Measurements from ENCODE around the gene RAP1GDS1. TPM values are rescaled to one million over a fixed set of nuclear protein-coding genes. Genes with fewer than 3 reads are reported as not detected.
"Not testable (repeated sequence)": the region's sequence is repeated elsewhere in the genome, so short reads cannot be mapped to it uniquely, and the experiment has no call there.

RAP1GDS1 gene
- total and polyA plus RNA-seq, 8 donors = 30.7 to 49.1 (median 35.3) TPM

GRCh38 chr4:98474408-98474844, 213.2 kb downstream of the RAP1GDS1 start:
- Histone ChIP-seq H3K27me3 (no peaks in the 10 kb centered on the region), H3K4me1 (no peaks in the 10 kb centered on the region), H3K36me3 (peaks cover 0 to 3% of the 10 kb centered on the region in 2 donors), H3K9me3 (no peaks in the 10 kb centered on the region), H3K27ac (no peak overlapping the region), H3K4me3 (no peak overlapping the region)
- DNase-seq = no peak
- no peak for TF ChIP-seq CTCF (IDR thresholded peaks at IDR 0.05)
- intact Hi-C loops (cut with DNase I) = loop anchor here in 1 of 2 donors (10.0 kb wide), 1 partner anchor 190 kb away; no protein-coding TSS in a partner anchor
- ATAC-seq = peak; percentile 60

DNA sequence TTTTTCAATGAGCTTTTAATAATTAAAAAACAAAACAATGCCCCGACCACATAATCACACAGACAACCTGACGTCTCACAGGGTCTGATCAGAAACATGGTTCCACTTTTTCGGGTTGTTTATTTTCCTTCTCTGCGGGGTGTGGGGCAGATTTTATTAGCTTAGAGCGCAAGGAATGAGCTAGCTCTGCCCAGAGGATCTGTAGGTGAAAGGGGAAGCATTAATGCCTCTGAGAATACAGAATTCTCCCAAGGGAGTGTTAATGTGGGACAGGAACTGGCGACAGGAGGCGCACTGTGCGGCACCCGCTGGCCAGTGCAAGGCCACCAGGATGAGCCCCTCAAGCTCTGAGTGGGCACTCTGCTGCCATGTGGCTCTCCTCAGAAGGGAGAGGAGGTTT, 215.7 kb downstream of the RAP1GDS1 start:
- DNase-seq = no peak
- no peak for TF ChIP-seq CTCF (IDR thresholded peaks at IDR 0.05)
- Histone ChIP-seq H3K4me3 (no peak overlapping the region), H3K4me1 (no peaks in the 10 kb centered on the region), H3K27ac (no peak overlapping the region), H3K36me3 (peaks cover 0 to 1% of the 10 kb centered on the region in 2 donors), H3K9me3 (no peaks in the 10 kb centered on the region), H3K27me3 (no peaks in the 10 kb centered on the region)
- ATAC-seq = no peak
- intact Hi-C loops (cut with DNase I) = loop anchor here in 1 of 2 donors (10.0 kb wide), 1 partner anchor 188 kb away; no protein-coding TSS in a partner anchor

- not testable (repeated sequence) for H3K36me3 ChIP-seq, H3K27ac ChIP-seq, ATAC-seq, H3K4me3 ChIP-seq, H3K9me3 ChIP-seq, H3K4me1 ChIP-seq, H3K27me3 ChIP-seq, DNase-seq
- intact Hi-C loops (cut with DNase I) = loop anchor here in 1 of 2 donors (10.0 kb wide), 1 partner anchor 185 kb away; no protein-coding TSS in a partner anchor
These were observed 218.4 kb downstream of the RAP1GDS1 start for GRCh38 chr4:98479590-98479989.

DNA sequence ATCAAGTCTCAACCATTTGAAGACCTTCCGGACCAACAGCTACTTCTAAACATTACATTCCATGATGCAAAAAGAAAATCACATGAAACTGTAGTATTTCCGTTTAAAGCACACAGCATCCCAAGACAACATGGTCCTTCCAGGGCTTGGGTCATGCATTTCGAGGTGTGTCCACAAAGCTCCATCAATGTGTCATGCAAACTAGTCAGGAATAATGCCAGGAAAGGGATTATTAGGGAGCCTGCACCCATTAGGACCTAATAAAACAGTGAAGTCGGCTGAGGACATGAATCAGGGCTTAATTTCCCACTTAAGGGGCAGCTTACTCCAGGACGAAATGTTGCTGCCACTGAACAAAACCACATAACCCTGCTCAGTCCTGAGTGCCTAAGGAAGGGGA, 219.4 kb downstream of the RAP1GDS1 start:
- H3K4me1 ChIP-seq = no peaks in the 10 kb centered on the region
- no peak overlapping the region for H3K27ac ChIP-seq
- DNase-seq = no peak
- no peaks in the 10 kb centered on the region for H3K36me3 ChIP-seq
- intact Hi-C loops (cut with DNase I) = no loop called here
- ATAC-seq = no peak
- TF ChIP-seq CTCF (IDR thresholded peaks at IDR 0.05) = no peak
- H3K9me3 ChIP-seq = no peaks in the 10 kb centered on the region
- no peaks in the 10 kb centered on the region for H3K27me3 ChIP-seq
- H3K4me3 ChIP-seq = no peak overlapping the region

DNA sequence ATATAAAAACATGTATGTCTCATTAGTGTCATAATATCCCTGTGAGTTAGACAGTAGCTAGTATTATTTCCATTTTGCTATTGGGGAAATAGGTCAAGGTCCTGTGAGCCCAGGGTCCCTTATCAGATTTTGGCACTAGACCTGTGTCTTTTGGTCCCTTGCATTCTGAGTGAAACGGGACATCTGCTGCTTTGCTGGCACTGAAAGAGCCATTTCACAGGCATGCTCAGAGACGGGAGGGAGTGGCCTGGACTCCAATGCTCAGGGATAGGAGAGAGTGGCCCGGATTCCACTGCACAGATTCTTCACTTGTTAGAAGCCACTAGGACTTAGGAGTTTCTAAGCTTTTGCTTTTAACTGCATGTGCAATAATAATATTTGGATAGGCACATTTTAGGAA, 220.0 kb downstream of the RAP1GDS1 start:
- Histone ChIP-seq H3K27me3 (no peaks in the 10 kb centered on the region), H3K4me3 (no peak overlapping the region), H3K36me3 (no peaks in the 10 kb centered on the region), H3K9me3 (no peaks in the 10 kb centered on the region), H3K27ac (no peak overlapping the region), H3K4me1 (no peaks in the 10 kb centered on the region)
- DNase-seq = peak in 1 of 4 donors; percentile 57
- intact Hi-C loops (cut with DNase I) = no loop called here
- no peak for TF ChIP-seq CTCF (IDR thresholded peaks at IDR 0.05)
- no peak for ATAC-seq

DNA sequence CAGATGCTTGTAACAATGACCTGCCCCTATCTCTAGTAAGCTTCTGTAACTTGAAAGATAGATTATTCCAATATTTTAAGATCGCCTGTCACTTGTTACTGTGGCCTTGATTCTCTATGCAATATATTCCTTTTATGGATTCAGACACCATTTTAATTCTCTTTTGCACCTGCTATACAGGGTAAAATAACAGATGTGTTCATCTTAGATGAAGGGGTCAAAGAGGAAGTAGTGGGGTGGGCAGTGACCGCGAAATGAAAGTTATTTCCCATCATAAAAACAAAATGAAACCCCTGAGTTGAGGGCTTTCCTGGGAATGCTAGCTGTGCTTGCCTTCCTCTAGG, 221.3 kb downstream of the RAP1GDS1 start:
- H3K9me3 ChIP-seq = no peaks in the 10 kb centered on the region
- H3K36me3 ChIP-seq = no peaks in the 10 kb centered on the region
- H3K4me1 ChIP-seq = no peaks in the 10 kb centered on the region
- TF ChIP-seq CTCF (IDR thresholded peaks at IDR 0.05) = no peak
- no peak overlapping the region for H3K4me3 ChIP-seq
- ATAC-seq = no peak
- H3K27me3 ChIP-seq = no peaks in the 10 kb centered on the region
- H3K27ac ChIP-seq = no peak overlapping the region
- intact Hi-C loops (cut with DNase I) = no loop called here
- DNase-seq = no peak
